HG02759 (cell line): Measurements from ENCODE around the gene TERT.

ENCODE experiments used
- ATAC-seq: cut with Tn5 transposase; IDR thresholded peaks from one replicate; pipeline ENCODE4 v1.9.1; 2021; ENCODE audit warnings: mild to moderate bottlenecking, moderate library complexity; ENCODE audit not compliant: unreplicated experiment

TERT gene

DNA sequence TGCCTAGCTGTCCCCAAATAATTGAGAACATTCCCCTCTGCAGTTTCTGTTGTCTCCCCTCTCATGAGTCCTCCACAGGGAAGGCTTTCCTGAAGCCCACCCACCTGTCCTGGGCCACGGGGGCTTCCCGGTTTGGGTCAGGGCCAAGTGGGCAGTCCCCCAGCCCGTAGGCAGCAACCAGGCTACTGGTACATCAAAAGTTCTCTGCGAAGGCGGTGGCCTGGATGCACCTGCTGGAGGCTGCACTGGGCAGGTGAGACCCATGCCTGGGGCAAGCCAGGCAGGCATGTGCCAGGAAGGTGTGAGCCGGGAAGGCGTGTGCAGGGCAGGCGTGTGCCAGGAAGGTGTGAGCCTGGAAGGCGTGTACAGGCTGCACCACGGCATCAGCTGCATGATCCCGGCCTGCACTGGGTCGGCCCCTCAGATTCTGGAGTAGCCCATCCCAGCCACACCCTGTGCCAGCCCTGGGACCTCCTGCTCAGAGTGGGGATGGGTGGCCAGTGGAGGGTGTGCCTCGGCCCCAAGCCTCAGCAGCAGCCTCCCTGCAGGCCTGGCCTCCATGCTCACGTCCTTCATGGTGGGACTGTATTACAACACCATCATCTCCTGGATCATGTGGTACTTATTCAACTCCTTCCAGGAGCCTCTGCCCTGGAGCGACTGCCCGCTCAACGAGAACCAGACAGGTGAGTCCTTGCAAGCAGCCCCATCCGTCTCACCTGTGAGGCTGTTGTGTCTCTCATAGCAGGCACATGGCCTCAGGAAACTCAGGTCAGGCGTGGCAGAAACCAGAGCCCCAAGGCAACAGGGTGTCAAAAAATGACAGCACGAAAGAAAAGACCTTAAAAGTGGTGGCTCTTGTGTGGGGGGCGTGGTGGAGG is 84.7 kb downstream of the TERT start:
- no peak for ATAC-seq

GRCh38 chr5:1209489-1209852 is 85.4 kb downstream of the TERT start:
- ATAC-seq = no peak

DNA sequence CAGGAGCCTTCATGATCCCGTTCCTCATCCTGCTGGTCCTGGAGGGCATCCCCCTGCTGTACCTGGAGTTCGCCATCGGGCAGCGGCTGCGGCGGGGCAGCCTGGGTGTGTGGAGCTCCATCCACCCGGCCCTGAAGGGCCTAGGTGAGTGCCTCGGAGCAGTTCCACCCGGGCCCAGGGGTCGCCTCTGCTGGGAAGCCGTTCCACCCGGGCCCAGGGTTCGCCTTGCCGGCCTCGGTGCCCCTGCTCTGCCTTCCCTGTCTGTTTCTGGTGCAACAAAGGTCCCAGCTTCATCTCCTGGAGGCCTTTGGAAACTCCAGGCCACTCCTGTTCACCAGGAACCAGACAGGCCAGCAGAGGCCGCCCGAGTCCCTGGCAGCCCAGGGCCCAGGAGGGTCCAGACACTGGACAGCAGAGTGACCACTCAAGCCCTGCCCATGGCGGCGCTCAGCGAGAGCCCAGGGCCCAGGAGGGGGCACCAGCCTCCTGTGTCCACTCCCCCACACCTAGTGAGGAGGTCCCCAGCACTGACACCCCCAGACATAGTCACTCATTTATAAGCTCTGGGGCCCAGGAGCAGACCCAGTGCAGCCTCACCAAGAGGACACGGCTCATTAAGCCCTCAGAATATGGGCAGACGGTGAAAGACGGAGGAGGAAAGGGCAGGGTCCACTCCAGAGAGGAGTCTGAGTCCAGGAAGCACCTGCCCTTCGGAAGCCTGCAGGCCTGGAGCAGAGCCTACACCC is 86.0 kb downstream of the TERT start:
- ATAC-seq = no peak

DNA sequence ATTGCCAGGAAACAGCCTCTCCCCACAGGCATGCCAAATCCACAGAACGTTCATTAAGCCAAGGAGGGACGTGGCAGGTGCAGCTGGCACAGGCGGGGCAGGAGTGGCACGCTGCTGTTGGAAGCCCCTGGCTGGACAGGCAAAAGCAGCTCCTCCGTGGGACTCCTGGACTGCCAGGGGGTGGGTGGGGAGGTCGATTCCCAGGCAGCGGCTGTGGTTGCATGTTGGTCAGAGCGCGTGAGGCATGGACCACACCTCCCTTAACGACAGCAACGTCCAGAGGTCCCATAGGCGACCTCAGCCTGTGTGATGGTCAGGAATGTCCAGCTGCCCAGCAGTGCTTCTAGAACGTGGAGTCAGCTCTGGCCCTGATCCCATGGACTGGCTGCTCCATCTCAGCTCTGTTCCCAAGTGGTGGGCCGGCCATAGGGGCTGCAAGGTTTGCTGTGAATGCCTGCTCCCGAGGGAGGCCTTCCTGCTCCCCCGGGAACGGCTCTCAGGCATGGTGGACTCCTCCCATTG is 86.6 kb downstream of the TERT start:
- ATAC-seq = no peak

- ATAC-seq = no peak
Observed at GRCh38 chr5:1207555-1207954, 87.3 kb downstream of the TERT start.

GRCh38 chr5:1206521-1207412 is 88.1 kb downstream of the TERT start:
- ATAC-seq = no peak

DNA sequence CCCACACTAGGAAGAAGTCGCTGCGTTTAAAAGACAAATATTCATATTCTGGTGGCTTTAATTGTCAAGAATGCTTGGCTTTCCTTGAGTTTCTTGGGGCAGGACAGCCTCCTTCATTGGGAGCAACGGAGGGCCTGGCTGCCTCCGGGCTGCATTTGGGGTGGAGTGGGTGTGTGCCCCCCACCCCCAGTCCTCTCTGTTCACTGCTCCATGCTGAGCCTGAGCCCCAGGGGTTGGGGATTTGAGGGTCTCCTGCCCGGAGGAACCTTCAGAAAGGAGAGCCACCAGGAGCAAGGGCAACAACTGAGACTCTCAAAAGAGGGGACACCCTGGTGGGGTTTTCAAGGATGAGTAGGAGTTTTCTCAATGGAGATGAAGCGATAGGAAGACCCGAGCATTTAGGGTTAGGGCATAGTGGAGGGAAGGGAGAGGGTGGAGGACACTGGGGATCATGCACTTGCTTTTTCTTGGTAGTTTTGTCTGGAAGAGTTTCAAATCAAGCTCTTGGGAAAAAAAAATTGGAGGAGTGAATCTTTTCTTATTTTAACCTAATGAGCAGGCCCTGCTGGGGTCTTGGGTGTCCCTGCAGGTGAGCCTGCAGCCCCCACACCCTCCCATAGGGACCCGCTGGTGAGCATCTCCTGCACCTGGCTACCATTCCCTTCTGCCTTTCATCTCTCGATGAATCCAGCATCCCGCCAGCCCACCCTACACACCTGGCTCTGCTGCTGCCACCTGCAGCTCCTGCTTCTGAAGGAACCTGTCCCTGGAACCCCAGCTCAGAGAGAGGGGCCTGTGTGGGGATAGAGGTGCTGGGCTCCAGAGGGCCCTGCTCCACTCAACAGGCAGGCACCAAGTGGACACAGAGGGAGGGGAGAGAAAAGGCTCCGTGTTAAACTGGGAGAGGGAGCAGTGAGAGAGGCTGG is 89.3 kb downstream of the TERT start:
- no peak for ATAC-seq

DNA sequence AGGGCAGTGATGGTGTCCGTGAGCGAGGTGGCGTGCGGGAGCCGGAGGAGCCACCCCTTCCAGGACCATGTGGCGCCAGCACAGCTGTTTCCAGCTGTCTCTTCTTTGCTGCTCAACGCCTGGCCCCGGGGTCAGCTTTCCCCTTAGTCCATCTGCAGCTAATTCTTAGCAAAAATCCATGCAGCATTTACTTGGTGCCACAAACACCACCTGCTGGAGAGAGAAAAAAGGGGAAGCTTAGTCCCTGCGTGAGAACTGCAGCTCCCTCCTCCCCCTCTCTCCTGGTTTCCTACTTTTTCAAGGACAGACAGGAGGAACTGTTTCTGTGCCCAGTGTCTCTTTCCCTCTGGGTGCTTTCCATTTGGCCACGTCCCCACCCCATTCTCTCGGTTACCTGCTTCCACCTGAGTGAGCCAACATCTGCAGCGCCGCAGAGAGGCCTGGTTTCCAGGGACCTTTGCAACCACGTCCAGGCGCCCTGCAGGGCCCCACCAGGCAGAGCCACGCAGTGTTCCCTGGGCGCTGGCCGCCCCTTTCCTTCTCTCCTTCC is 90.1 kb downstream of the TERT start:
- ATAC-seq = no peak

DNA sequence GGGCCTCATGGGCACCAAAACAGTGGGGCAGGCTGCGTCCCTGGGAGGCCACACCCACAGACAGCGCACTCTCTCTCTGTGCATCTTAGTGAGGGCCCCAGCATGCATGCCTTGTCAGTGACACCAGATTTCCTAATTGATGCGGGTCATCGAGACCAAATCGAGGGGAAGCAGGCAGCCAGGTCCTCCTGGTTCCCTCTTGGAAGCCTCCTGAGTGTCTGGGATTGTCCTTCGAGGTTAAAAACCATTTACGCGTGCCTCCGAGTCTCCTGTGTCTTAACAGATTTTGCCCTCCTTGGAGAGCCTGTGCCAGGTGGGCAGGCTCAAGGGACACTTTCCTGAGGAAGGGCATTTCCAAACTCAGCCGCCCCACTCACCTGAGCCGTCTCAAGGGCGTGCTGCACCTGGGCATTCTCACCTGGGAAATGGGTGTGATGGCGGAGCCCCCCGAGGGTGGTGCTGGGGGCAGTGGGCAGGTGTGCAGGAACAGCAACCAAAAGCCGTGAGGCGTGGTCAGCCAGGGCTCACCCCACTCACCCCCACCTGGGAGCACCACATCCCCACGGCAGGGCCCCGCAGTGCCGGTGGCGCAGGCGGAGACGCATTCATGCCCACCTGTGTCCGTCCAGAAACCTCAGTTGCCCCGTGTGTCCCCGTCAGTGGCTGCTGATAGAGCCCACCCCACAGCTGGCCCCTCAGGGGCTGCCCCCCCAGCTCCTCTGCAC is 90.7 kb downstream of the TERT start:
- ATAC-seq = no peak

- ATAC-seq = no peak
Observed at GRCh38 chr5:1203311-1203967, 91.4 kb downstream of the TERT start.
